GM12878 (cell line): Measurements from ENCODE around the gene MALT1. TPM values are rescaled to one million over a fixed set of nuclear protein-coding genes. Genes with fewer than 3 reads are reported as not detected.
A peak's percentile ranks its signal among the peaks of the same experiment; 100 is the strongest.

Experiments
- BACH1 ChIP-seq: fragments of 450-650 bp; IDR thresholded peaks from 2 replicates; pipeline ENCODE4 v1.6.1; 2017; ENCODE audit warnings: mild to moderate bottlenecking, borderline replicate concordance
- BRCA1 ChIP-seq: IDR thresholded peaks from 2 replicates; pipeline ENCODE4 v1.6.1; 2011; ENCODE audit warnings: low read depth, low read length, improper control_type of control experiment
- CBFB ChIP-seq: IDR thresholded peaks from 2 replicates; pipeline ENCODE4 v1.6.1; 2016; ENCODE audit warnings: antibody characterized with exemption, low read depth
- CBX3 ChIP-seq: fragments of 200-600 bp; sonication (generic); IDR thresholded peaks from 2 replicates; pipeline ENCODE4 v1.6.1; 2016; ENCODE audit warnings: low read depth, borderline replicate concordance
- CHD4 ChIP-seq: fragments of 200-600 bp; sonication (generic); IDR thresholded peaks from 2 replicates; pipeline ENCODE4 v1.6.1; 2016; ENCODE audit warnings: mild to moderate bottlenecking
- E2F4 ChIP-seq: IDR thresholded peaks from 2 replicates; pipeline ENCODE4 v1.6.1; 2012; ENCODE audit warnings: low read depth, low read length, improper control_type of control experiment
- HDGF ChIP-seq: fragments of 450-650 bp; IDR thresholded peaks from 2 replicates; pipeline ENCODE4 v1.6.1; 2016; ENCODE audit warnings: antibody characterized with exemption
- IKZF2 ChIP-seq, 2 experiments: fragments of 450-650 bp; IDR thresholded peaks; 2 replicates each; pipeline ENCODE4 v1.6.1; 2017; ENCODE audit warnings: mild to moderate bottlenecking in 2 of 2, moderate library complexity in 2 of 2
- IRF3 ChIP-seq: fragments of 450-650 bp; IDR thresholded peaks from 2 replicates; pipeline ENCODE4 v1.6.1; 2014; ENCODE audit warnings: mild to moderate bottlenecking
- JUNB ChIP-seq: IDR thresholded peaks from 2 replicates; pipeline ENCODE4 v1.6.1; 2016; ENCODE audit warnings: antibody characterized with exemption, mild to moderate bottlenecking
- NR2C1 ChIP-seq: fragments of 450-650 bp; IDR thresholded peaks from 2 replicates; pipeline ENCODE4 v1.6.1; 2017; ENCODE audit warnings: antibody characterized with exemption, mild to moderate bottlenecking, moderate library complexity
- NR2F1 ChIP-seq: fragments of 450-650 bp; conservative IDR thresholded peaks from 2 replicates; pipeline ENCODE4 v1.6.1; 2017; ENCODE audit warnings: mild to moderate bottlenecking
- NRF1 ChIP-seq: conservative IDR thresholded peaks from 2 replicates; pipeline ENCODE4 v1.6.1; 2011; ENCODE audit warnings: mild to moderate bottlenecking, low read depth, low read length, improper control_type of control experiment
- POLR2AphosphoS5 ChIP-seq: IDR thresholded peaks from 2 replicates; pipeline ENCODE4 v1.6.1; 2011; ENCODE audit warnings: mild to moderate bottlenecking, low read length, inconsistent platforms
- RBBP5 ChIP-seq: fragments of 200-600 bp; sonication (generic); conservative IDR thresholded peaks from 2 replicates; pipeline ENCODE4 v1.6.1; 2016
- RELA ChIP-seq: fragments of 450-650 bp; IDR thresholded peaks from 2 replicates; pipeline ENCODE4 v1.8.0; 2014; ENCODE audit warnings: borderline replicate concordance; ENCODE audit not compliant: partially characterized antibody
- STAT1 ChIP-seq: fragments of 450-650 bp; conservative IDR thresholded peaks from 2 replicates; pipeline ENCODE4 v1.6.1; 2014; ENCODE audit warnings: antibody characterized with exemption, mild to moderate bottlenecking
- YBX1 ChIP-seq: fragments of 450-650 bp; IDR thresholded peaks from 2 replicates; pipeline ENCODE4 v1.6.1; 2016; ENCODE audit warnings: antibody characterized with exemption
- ZNF592 ChIP-seq: fragments of 450-650 bp; IDR thresholded peaks from 2 replicates; pipeline ENCODE4 v1.6.1; 2017; ENCODE audit warnings: mild to moderate bottlenecking, moderate library complexity
- ZNF622 ChIP-seq: fragments of 450-650 bp; IDR thresholded peaks from 2 replicates; pipeline ENCODE4 v1.6.1; 2017; ENCODE audit warnings: mild to moderate bottlenecking, inconsistent platforms
- ZNF687 ChIP-seq: fragments of 450-650 bp; IDR thresholded peaks from 2 replicates; pipeline ENCODE4 v1.6.1; 2017; ENCODE audit warnings: mild to moderate bottlenecking, moderate library complexity
- ZZZ3 ChIP-seq: IDR thresholded peaks from 2 replicates; pipeline ENCODE4 v1.6.1; 2011; ENCODE audit warnings: low read depth; ENCODE audit not compliant: control insufficient read depth, insufficient read length
- polyA plus RNA-seq, 11 experiments: library from polyadenylated mRNA; depleted of rRNA in 4 of 11; unstranded in 6 of 11; stranded (reverse) in 5 of 11; fragments of >200 nt; fragmentation: Nextera tagmentation in 4 of 11; fragmentation: Illumina TruSeq in 1 of 11; extraction: Ambion mirVana in 4 of 11; extraction: Trizol in 1 of 11; gene quantifications; 1 replicate in 1 of 11; 2 replicates in 10 of 11; pipeline versions ENCODE4 v1.2.1 to v1.2.3, GENCODE V29; 2011 to 2016; ENCODE audit warnings: inconsistent platforms in 2 of 11, missing spikeins in 2 of 11, low read depth in 1 of 11
- total RNA-seq, 4 experiments: library from RNA; depleted of rRNA in 3 of 4; stranded (reverse); fragments of >200 nt in 3 of 4; fragmentation: Illumina TruSeq in 1 of 4; extraction: Trizol in 1 of 4; gene quantifications; 2 replicates each; pipeline versions ENCODE4 v1.2.1 to v1.2.3, GENCODE V29; 2013 to 2021

MALT1 gene
- total and polyA plus RNA-seq, 10 of the 15 experiments (the other 5 are each of a cell fraction or from before 2014, with no cell fraction given) = 17.6 to 126 (median 45.4) TPM

GRCh38 chr18:58761241-58761969 is 90.1 kb downstream of the MALT1 start (continued):
- TF ChIP-seq ZZZ3 (no peak), CBX3 (no peak), HDGF (no peak), E2F4 (no peak), NR2C1 (no peak), BACH1 (no peak), ZNF622 (no peak), BRCA1 (no peak), CHD4 (no peak), IKZF2 (IDR thresholded peaks at IDR 0.05) (peak; percentile 61 to 69; a peak in 3 of 4 replicates), STAT1 (no peak), RELA (no peak), RBBP5 (no peak), NR2F1 (0 out of 2 replicates have a peak, but pooled peaks have one; percentile 38), YBX1 (no peak), ZNF687 (no peak), NRF1 (no peak), IRF3 (no peak), CBFB (peak; percentile 55; the same call in 1 of the 2 replicates), POLR2AphosphoS5 (no peak), ZNF592 (no peak), JUNB (peak; percentile 71)
